ENCODE data around the gene TGM1. TPM values are rescaled to one million over a fixed set of nuclear protein-coding genes. Genes with fewer than 3 reads are reported as not detected.

Gene TGM1
- total RNA-seq, 4 donors from 2014 or later = 1.6 to 3.2 TPM; not detected in 2

DNA sequence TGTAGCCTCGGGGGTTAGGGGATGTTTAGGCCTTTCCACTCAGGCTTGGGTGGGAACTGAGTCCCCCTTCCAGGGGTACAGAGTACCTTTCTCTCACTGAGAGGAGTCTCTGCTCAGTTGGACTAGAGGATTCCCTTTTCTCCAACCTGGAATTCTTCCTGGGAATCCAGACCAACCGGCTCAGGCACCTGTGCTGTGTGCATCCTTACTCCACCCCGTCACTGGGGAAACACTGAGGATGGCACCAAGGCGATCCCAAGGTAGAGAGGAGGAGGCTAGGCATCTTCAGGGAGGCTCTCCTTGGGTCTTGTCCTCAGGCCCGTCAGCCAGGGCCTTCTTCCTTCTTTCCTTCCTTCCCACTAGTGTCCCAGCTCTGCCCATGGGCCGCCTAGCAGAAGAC is 871 bp upstream of the TGM1 start:
- Histone ChIP-seq H3K27me3 (no peaks in the 10 kb centered on the region), H3K4me3 (no peak overlapping the region), H3K9me3 (no peaks in the 10 kb centered on the region), H3K36me3 (no peaks in the 10 kb centered on the region), H3K4me1 (no peaks in the 10 kb centered on the region), H3K27ac (no peak overlapping the region)
- DNase-seq = no peak
- intact Hi-C loops (cut with DNase I; ENCODE audit: low total_unique reads) = no loop called here
- TF ChIP-seq POLR2A (IDR thresholded peaks at IDR 0.05) = no peak
- TF ChIP-seq, protein P1, sequence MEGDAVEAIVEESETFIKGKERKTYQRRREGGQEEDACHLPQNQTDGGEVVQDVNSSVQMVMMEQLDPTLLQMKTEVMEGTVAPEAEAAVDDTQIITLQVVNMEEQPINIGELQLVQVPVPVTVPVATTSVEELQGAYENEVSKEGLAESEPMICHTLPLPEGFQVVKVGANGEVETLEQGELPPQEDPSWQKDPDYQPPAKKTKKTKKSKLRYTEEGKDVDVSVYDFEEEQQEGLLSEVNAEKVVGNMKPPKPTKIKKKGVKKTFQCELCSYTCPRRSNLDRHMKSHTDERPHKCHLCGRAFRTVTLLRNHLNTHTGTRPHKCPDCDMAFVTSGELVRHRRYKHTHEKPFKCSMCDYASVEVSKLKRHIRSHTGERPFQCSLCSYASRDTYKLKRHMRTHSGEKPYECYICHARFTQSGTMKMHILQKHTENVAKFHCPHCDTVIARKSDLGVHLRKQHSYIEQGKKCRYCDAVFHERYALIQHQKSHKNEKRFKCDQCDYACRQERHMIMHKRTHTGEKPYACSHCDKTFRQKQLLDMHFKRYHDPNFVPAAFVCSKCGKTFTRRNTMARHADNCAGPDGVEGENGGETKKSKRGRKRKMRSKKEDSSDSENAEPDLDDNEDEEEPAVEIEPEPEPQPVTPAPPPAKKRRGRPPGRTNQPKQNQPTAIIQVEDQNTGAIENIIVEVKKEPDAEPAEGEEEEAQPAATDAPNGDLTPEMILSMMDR (IDR thresholded peaks at IDR 0.05) = no peak

- H3K27me3 ChIP-seq = no peaks in the 10 kb centered on the region
- DNase-seq = no peak
- intact Hi-C loops (cut with DNase I; ENCODE audit: low total_unique reads) = no loop called here
- no peak overlapping the region for H3K4me3 ChIP-seq
- H3K4me1 ChIP-seq = no peaks in the 10 kb centered on the region
- H3K9me3 ChIP-seq = no peaks in the 10 kb centered on the region
- TF ChIP-seq POLR2A (IDR thresholded peaks at IDR 0.05) = no peak
- TF ChIP-seq, protein P1 (IDR thresholded peaks at IDR 0.05) = no peak
- no peaks in the 10 kb centered on the region for H3K36me3 ChIP-seq
- no peak overlapping the region for H3K27ac ChIP-seq
These were observed 1.0 kb downstream of the TGM1 start for GRCh38 chr14:24261969-24262327.

DNA sequence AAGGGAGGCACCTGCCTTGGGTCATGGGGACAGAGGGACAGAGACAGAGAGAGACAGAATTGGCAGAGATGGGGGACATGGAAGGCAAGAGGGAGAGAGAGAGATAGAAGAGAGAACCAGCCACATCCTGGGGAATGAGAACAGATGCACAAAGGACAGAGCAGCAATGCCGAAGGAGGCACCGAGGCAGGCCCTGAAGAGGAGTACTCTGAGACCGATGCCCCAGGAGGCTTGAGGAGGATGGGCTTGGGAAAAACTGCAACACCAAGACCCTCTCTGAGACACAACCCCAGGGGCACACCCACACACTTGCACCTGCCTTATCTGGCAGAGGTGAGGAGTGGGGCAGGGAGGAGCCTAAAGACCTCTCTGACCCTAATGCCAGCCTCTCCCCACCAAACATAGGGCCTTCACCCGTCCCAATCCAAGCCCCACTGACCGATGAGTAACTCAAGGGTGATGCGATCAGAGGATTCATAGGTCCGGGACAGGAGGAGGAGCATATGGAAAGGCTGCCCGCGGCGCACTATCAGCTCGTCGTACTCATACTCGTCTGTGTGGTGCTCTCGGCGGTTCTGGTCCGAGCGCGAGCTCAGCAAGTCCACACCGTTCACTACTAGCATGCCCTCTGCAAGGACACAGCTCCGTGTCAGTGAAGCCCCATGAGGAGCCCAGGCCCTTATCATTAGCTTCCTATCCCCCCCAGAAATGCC is 1.6 kb downstream of the TGM1 start:
- intact Hi-C loops (cut with DNase I; ENCODE audit: low total_unique reads) = no loop called here
- H3K4me3 ChIP-seq = no peak overlapping the region
- H3K27me3 ChIP-seq = no peaks in the 10 kb centered on the region
- no peaks in the 10 kb centered on the region for H3K4me1 ChIP-seq
- no peak for DNase-seq
- no peak overlapping the region for H3K27ac ChIP-seq
- H3K36me3 ChIP-seq = no peaks in the 10 kb centered on the region
- no peaks in the 10 kb centered on the region for H3K9me3 ChIP-seq
- TF ChIP-seq POLR2A (IDR thresholded peaks at IDR 0.05) = no peak
- TF ChIP-seq, protein P1 (IDR thresholded peaks at IDR 0.05) = no peak

DNA sequence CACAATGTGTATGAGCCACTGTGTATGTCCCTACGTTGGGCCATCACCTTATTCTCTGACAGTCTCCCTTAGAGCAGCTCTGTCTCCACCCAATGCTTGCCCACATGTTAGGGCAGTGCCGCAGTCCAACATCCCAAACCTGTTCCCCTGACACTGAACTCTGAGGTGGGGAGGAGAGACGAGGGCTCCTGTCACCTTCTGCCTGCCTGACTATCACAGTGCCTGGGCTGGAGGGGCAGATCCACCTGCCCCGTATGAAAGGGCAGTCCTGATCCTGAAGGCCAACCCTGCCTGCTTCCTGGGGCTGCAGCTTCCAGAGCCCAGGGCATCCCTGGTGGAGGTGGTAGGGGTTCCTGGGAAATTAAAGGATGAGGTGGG is 2.2 kb downstream of the TGM1 start:
- H3K4me3 ChIP-seq = no peak overlapping the region

GRCh38 chr14:24260026-24260779 is 2.8 kb downstream of the TGM1 start:
- Histone ChIP-seq H3K9me3 (no peaks in the 10 kb centered on the region), H3K36me3 (no peaks in the 10 kb centered on the region)

More for the DNA sequence above, 2.2 kb downstream of the TGM1 start:
- no peak overlapping the region for H3K27ac ChIP-seq
- intact Hi-C loops (cut with DNase I; ENCODE audit: low total_unique reads) = no loop called here
- H3K36me3 ChIP-seq = no peaks in the 10 kb centered on the region
- no peaks in the 10 kb centered on the region for H3K27me3 ChIP-seq
- H3K9me3 ChIP-seq = no peaks in the 10 kb centered on the region
- TF ChIP-seq, protein P1 (IDR thresholded peaks at IDR 0.05) = no peak
- no peak for TF ChIP-seq POLR2A (IDR thresholded peaks at IDR 0.05)
- H3K4me1 ChIP-seq = no peaks in the 10 kb centered on the region
- DNase-seq = no peak

More at GRCh38 chr14:24260026-24260779, 2.8 kb downstream of the TGM1 start:
- Histone ChIP-seq H3K4me1 (no peaks in the 10 kb centered on the region), H3K27me3 (no peaks in the 10 kb centered on the region), H3K4me3 (no peak overlapping the region), H3K27ac (no peak overlapping the region)
- intact Hi-C loops (cut with DNase I; ENCODE audit: low total_unique reads) = no loop called here
- DNase-seq = no peak
- TF ChIP-seq, protein P1 (IDR thresholded peaks at IDR 0.05) = no peak
- TF ChIP-seq POLR2A (IDR thresholded peaks at IDR 0.05) = no peak
